GM18858 (cell line): Measurements from ENCODE around the gene ZNF182.
"Not testable (repeated sequence)": the region's sequence is repeated elsewhere in the genome, so short reads cannot be mapped to it uniquely, and the experiment has no call there.

Experiments
- ATAC-seq: cut with Tn5 transposase; IDR thresholded peaks from one replicate; pipeline ENCODE4 v1.9.1; 2021; ENCODE audit not compliant: unreplicated experiment

ZNF182 gene

GRCh38 chrX:48003758-48004457, at the start of gene ZNF182:
TSS of gene ZNF182 (minus strand) at chrX:48003989. CDS start at chrX:48002609, 1,380 bp downstream.
- ATAC-seq, result peak; percentile 77

- no peak for ATAC-seq
Observed at GRCh38 chrX:48046846-48047245, 43.1 kb upstream of the ZNF182 start.

DNA sequence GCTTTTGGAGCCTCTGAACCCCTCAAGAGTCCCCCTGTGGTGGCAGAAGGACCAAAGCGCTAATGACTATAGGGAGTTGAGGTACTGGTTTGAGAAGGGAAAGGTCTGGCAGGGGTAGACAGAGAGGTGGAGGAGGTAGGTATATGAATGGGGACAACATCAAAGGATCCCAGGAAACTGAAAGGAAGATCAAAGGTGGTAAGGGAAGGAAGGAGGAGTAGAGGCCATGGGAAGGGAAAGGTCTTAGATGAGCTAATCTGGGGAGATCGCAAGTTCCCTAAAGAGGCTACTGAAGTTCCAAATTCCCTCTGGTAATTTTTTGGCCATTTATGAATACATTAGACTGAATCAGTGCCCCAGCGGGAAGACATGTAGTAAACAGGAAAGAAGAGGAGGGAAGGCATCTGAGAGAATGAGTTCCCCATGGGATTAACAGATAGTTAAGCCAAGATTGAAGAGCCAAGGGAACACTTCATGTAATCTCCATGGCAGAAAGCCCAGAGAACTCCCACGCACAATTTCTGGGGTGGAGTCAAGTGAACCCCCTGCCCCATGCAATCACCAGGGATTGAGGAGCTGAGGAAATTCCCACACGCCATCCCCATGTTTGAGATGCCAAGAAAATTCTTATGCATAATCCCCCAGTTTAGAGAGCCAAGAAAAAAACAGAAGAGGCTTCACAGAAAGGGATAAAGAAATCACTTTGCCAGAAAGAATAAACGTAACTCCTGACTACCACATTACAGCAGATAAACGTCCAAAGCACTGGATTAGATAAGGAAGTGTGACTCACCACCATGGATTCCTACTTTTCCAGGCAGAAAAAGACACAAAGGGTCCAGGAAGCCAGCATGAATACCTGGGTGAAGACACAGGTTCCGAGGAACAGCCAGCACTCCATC, 41.9 kb upstream of the ZNF182 start:
- ATAC-seq, result no peak

- ATAC-seq, result no peak
Observed at GRCh38 chrX:48043056-48043455, 39.3 kb upstream of the ZNF182 start.

- no peak for ATAC-seq
Observed at GRCh38 chrX:48035891-48036290, 32.1 kb upstream of the ZNF182 start.

DNA sequence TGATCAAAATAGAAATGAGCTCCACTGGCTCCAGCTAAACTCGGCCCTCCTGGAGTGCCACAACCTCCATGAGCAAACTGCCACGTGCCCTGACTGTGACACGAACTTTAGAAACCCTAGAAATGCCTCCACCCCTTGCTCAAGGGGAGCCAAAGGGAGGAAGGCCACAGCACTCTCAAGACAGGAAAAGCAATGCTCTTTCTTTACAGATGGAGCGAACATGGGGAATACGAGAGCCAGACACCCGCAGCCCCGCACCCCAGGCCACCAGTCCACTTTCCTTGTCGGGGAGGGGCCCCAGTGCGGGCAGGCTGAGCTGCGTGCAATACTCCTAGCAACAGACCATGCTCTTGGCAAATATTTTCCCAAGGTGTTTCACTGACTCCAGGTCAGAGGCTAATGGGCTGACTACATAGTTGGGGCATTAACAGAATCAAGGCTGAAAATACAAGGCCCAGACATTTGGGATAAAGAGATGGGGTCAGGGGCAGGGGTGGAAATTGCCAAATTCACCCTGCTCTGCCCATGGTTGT, 26.9 kb upstream of the ZNF182 start:
- not testable (repeated sequence) for ATAC-seq

DNA sequence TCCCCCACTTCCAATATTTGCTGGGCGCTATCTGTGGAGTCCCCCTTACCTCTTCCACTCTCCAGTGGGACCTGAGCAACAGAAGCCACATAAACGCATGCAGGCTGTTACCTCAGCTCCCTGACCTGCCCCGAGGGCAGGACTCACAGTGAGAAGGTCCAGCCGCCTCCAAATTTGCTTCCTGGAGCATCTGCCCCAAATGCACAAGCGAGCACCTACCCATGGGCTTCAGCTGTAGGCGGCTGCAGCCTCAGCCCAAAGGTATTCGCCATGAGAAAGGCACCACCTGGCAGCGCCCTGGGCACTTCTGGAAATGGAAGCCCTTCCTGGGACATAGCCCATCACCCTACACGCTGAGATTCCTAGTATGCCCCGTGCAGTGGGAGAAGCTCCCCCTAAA, 26.4 kb upstream of the ZNF182 start:
- no peak for ATAC-seq

DNA sequence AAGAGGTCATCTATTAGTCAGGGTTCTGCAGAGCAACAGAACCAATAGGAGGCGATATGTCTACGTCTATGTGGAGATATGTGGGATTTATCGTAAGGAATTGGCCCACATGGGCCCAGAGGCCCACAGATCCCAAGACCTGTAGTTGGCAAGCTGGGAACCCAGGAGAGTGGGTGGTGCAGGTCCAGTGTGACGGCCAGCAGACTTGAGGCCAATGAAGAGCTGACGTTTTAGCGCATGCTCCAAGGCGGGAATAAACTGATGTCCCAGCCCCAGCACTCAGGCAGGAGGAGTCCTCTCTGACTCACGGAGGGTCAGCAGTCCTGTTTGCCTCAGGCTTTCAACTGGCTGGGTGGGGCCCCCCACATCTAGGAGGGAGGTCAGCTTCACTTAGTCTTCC, 24.3 kb upstream of the ZNF182 start:
- no peak for ATAC-seq

GRCh38 chrX:48027545-48027944, 23.8 kb upstream of the ZNF182 start:
- not testable (repeated sequence) for ATAC-seq

DNA sequence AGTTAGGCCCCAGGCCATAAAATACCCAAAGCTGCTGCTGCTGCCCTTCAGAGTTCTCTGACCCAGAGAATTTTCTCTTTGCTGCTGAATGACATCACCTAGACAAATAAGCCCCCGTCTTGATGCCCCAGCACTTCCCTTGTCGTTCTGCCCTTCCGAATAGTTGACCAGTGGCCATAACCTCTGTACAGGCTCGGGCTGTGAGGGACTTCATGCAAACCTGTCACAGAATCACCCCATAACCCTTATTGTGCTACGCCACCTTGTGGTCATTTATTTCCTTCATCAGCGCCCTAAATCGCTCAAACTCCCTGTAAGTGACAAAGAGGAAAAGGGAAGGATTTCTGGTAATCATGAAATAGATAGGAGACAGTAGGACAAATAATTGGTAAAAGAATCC, 21.8 kb upstream of the ZNF182 start:
- no peak for ATAC-seq

DNA sequence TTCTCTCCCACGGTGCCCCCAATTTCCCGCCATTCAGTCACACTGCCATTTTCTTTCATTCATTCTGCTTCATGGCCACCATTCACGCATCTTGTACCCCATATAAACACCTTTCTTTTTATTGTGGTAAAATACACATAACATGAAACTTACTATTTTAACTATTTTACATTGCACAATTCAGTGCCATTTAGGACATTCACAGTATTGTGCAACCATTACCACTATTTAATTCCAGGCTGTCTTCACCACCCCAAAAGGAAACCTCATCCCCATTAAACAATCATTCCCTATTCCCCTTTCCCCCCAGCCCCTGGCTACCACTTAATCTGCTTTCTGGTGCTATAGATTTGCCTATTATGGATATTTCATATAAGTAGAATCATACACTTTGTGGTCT, 18.9 kb upstream of the ZNF182 start:
- ATAC-seq, result no peak

DNA sequence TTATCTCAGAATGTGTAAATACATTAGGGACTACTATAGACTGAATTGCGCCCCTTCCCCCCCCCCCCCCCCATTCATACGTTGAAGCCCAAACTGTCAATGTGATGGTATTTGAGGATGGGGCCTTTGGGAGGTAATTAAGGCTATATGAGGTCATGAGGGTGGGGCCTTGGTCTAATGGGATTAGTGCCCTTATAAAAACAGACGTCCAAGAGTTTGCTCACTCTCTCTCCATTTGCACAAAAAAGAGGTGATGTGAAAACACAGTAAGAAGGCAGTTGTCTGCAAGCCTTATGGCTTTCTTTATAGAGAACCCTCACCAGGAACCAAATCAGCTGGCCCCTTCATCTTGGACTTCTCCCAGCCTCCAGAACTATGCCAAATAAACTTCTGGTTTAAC, 18.3 kb upstream of the ZNF182 start:
- no peak for ATAC-seq

DNA sequence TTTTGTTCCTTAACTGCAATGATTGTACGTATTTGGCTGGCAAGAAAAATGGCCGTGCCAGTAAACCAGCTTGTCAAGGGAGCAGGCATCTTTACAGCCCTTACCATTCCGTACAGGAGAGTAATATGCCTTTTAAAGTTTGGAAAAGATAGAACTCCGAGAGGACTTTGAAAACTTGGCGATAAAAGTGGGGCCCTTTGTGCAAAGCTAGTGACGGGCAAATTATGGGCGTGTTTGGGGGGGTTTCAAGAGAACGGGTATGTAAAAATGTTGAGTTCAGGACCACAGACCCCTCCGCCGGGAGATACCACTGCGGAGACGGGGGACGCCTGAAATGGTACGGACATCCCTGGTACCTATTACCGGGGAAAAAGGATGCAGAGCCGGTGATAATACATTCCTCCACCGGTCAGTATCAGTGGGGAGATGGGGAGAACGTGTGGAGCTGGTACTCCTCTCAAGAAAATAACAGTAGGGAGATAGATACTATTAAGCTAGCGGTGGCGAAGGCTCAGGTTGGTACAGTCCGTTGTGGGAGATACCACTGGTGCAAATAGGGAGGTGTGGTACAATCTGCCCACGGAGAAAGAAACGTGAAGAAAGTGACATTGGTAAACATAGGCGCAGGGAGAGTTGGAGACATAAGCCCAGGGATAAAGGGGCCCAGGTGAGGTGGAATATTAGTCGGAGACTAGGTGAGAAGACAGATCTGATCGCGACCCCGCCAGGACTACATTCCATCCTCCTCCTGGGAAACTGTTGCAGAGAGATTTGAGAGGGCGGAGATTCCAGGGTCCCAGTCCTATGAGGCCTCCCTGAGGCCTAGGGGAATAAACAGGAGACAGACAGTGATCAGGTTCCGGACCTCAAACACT, 17.5 kb upstream of the ZNF182 start:
- ATAC-seq, result no peak

GRCh38 chrX:48020472-48020871, 16.7 kb upstream of the ZNF182 start:
- ATAC-seq, result not testable (repeated sequence)

- not testable (repeated sequence) for ATAC-seq
Observed at GRCh38 chrX:48019892-48020291, 16.1 kb upstream of the ZNF182 start.

DNA sequence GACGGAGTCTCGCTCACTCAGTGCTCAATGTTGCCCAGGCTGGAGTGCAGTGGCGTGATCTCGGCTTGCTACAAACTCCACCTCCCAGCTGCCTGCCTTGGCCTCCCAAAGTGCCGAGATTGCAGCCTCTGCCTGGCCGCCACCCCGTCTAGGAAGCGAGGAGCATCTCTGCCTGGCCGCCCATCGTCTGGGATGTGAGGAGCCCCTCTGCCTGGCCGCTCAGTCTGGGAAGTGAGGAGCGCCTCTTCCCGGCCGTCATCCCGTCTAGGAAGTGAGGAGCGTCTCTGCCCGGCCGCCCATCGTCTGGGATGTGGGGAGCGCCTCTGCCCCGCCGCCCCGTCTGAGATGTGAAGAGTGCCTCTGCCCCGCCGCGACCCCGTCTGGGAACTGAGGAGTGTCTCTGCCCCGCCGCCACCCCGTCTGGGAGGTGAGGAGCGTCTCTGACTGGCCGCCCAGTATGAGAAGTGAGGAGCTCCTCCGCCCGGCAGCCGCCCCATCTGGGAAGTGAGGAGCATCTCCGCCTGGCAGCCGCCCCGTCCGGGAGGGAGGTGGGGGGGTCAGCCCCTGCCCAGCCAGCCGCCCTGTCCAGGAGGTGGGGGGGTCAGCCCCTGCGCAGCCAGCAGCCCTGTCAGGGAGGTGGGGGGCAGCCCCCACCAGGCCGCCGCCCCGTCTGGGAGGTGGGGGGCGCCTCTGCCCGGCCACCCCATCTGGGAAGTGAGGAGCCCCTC, 13.0 kb upstream of the ZNF182 start:
- ATAC-seq, result not testable (repeated sequence)

DNA sequence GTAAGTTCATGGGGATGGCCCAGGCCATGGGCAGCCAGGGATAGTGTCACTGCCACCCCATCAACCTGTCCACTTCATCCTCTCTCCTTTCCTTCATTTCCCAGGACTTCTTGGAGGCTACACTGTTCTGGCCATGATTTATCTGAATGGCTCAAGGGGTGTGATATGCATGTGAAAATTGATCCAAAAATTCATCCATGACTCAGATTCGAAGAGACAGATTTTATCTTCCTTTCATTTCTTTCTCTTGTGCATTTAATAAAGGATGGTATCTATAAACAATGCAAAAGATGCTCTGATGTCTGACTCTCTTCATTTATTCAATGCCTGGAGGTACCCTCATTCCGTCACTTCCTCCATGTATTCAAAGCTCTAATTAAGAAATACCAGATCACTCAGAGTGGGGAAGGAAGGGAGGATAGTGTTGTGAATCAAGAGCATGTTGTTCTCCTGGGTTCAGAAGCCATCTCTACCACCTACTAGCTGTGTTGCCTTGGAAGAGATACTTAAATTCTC, 5.7 kb upstream of the ZNF182 start:
- ATAC-seq, result not testable (repeated sequence)

GRCh38 chrX:48006688-48007087, 2.9 kb upstream of the ZNF182 start, which contains the start of gene SPACA5:
TSS of gene SPACA5 (plus strand) at chrX:48006988. CDS start at chrX:48007803, 815 bp downstream.
- ATAC-seq, result not testable (repeated sequence)

GRCh38 chrX:48003367-48003757, 427 bp downstream of the ZNF182 start:
- ATAC-seq, result no peak

DNA sequence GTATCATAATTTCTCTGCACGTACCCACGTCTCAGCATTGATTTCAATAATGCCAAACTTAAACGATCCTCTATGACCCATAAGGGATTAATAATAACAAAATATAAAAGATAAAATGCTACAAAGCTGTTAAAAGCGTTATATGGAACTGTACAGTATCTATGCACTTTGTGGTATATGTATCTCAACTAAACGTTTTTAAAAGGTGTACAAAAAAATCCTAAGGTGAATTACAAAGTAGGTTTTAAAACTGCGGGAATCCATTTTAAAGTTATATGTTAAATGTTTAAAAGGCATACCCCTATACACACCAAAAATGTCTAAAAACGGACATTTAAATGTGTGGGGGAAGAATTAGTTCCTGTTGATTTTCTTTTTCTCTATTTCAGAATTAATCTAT, 860 bp downstream of the ZNF182 start:
- ATAC-seq, result no peak
